HepG2 (cell line): ENCODE measurements around the gene CEP20. TPM values are rescaled to one million over a fixed set of nuclear protein-coding genes. Genes with fewer than 3 reads are reported as not detected.

Experiments
- AKNA ChIP-seq: sonication (generic); formaldehyde crosslinking; IDR thresholded peaks from 2 replicates; pipeline ENCODE4 v1.4.0; 2020; ENCODE audit warnings: missing genetic modification reagents, borderline replicate concordance
- ARHGAP35 ChIP-seq: sonication (generic); formaldehyde crosslinking; IDR thresholded peaks from 2 replicates; pipeline ENCODE4 v1.9.0; 2022; ENCODE audit warnings: mild to moderate bottlenecking, inconsistent platforms, moderate library complexity, missing genetic modification reagents, borderline replicate concordance
- ARID2 ChIP-seq: sonication (generic); formaldehyde crosslinking; IDR thresholded peaks from 2 replicates; pipeline ENCODE4 v1.8.1; 2022; ENCODE audit warnings: mild to moderate bottlenecking, missing genetic modification reagents, borderline replicate concordance
- ATM ChIP-seq: fragments of 450-650 bp; IDR thresholded peaks from 2 replicates; pipeline ENCODE4 v1.7.1; 2017; ENCODE audit warnings: mild to moderate bottlenecking, borderline replicate concordance
- ETS1 ChIP-seq: sonication (generic); formaldehyde crosslinking; IDR thresholded peaks from 2 replicates; pipeline ENCODE4 v1.4.0; 2020; ENCODE audit warnings: missing genetic modification reagents
- FIP1L1 ChIP-seq: fragments of 200-400 bp; formaldehyde crosslinking; IDR thresholded peaks from 2 replicates; pipeline ENCODE4 v1.6.1; 2018; ENCODE audit warnings: low read depth, mild to moderate bottlenecking, low read length, moderate library complexity, borderline replicate concordance; ENCODE audit not compliant: insufficient read depth
- GABPB1 ChIP-seq: IDR thresholded peaks from 2 replicates; pipeline ENCODE4 v1.6.1; 2016; ENCODE audit warnings: mild to moderate bottlenecking, missing genetic modification reagents, moderate library complexity, missing compliant biosample characterization
- HBP1 ChIP-seq: IDR thresholded peaks from 2 replicates; pipeline ENCODE4 v1.6.1; 2016; ENCODE audit warnings: low read depth, control low read depth
- HIVEP1 ChIP-seq: sonication (generic); formaldehyde crosslinking; IDR thresholded peaks from 2 replicates; pipeline ENCODE4 v1.4.0; 2020; ENCODE audit warnings: mild to moderate bottlenecking, missing genetic modification reagents
- HOXA7 ChIP-seq: sonication (generic); formaldehyde crosslinking; IDR thresholded peaks from 2 replicates; pipeline ENCODE4 v1.8.1; 2022; ENCODE audit warnings: mild to moderate bottlenecking, missing genetic modification reagents, moderate library complexity
- RELA ChIP-seq: sonication (generic); formaldehyde crosslinking; IDR thresholded peaks from 2 replicates; pipeline ENCODE4 v1.4.0; 2020; ENCODE audit warnings: missing genetic modification reagents
- SMC3 ChIP-seq: IDR thresholded peaks from 2 replicates; pipeline ENCODE4 v1.6.1; 2011; ENCODE audit warnings: low read length, improper control_type of control experiment
- SNAPC2 ChIP-seq: sonication (generic); formaldehyde crosslinking; IDR thresholded peaks from 2 replicates; pipeline ENCODE4 v1.8.1; 2022; ENCODE audit warnings: mild to moderate bottlenecking, missing genetic modification reagents
- STAG1 ChIP-seq: sonication (generic); formaldehyde crosslinking; IDR thresholded peaks from 2 replicates; pipeline ENCODE4 v1.4.0; 2020; ENCODE audit warnings: missing genetic modification reagents
- TCF7 ChIP-seq: sonication (generic); IDR thresholded peaks from 2 replicates; pipeline ENCODE4 v1.6.1; 2016; ENCODE audit warnings: antibody characterized with exemption, low read depth
- XRCC5 ChIP-seq: fragments of 200-400 bp; formaldehyde crosslinking; optimal IDR thresholded peaks from 2 replicates; pipeline ENCODE3; 2017; ENCODE audit warnings: mild to moderate bottlenecking, low read length
- ZBTB2 ChIP-seq: sonication (generic); formaldehyde crosslinking; IDR thresholded peaks from 2 replicates; pipeline ENCODE4 v1.8.0; 2022; ENCODE audit warnings: low read depth, missing genetic modification reagents
- ZBTB20 ChIP-seq: sonication (generic); formaldehyde crosslinking; IDR thresholded peaks from 2 replicates; pipeline ENCODE4 v1.8.1; 2023; ENCODE audit warnings: missing genetic modification reagents, low read depth, mild to moderate bottlenecking, borderline replicate concordance
- ZNF136 ChIP-seq: sonication (generic); formaldehyde crosslinking; IDR thresholded peaks from 2 replicates; pipeline ENCODE4 v1.8.1; 2022; ENCODE audit warnings: low read depth, mild to moderate bottlenecking, moderate library complexity, missing genetic modification reagents
- ZNF335 ChIP-seq: sonication (generic); formaldehyde crosslinking; IDR thresholded peaks from 2 replicates; pipeline ENCODE4 v1.4.0; 2020; ENCODE audit warnings: missing genetic modification reagents
- polyA plus RNA-seq, 8 experiments: library from polyadenylated mRNA; depleted of rRNA in 3 of 8; stranded (reverse) in 7 of 8; unstranded in 1 of 8; fragments of >200 nt; fragmentation: Illumina TruSeq in 4 of 8; extraction: Trizol in 4 of 8; gene quantifications; 2 replicates each; pipeline versions ENCODE4 v1.2.1 to v1.2.3, GENCODE V29; 2011 to 2016; ENCODE audit warnings: low read depth in 4 of 8, missing spikeins in 1 of 8, mixed read lengths in 1 of 8; ENCODE audit not compliant: insufficient read depth in 1 of 8
- total RNA-seq, 5 experiments: library from RNA; depleted of rRNA; stranded (reverse); fragments of >200 nt; fragmentation: Illumina TruSeq; extraction: Trizol; gene quantifications; 2 replicates each; pipeline ENCODE4 v1.2.3, GENCODE V29; 2016; ENCODE audit warnings: low read depth in 1 of 5

The CEP20 gene
- total and polyA plus RNA-seq, 2 of the 13 experiments (the other 11 are each of a cell fraction or from before 2014, with no cell fraction given): 53.0 to 54.1 TPM

GRCh38 chr16:15888072-15888976, at the start of gene CEP20 (continued):
- TF ChIP-seq AKNA (CRISPR knock-in tag) (no peak), GABPB1 (peak; percentile 97), ARHGAP35 (CRISPR knock-in tag) (no peak; the same call in 1 of the 2 replicates), TCF7 (no peak), FIP1L1 (no peak; the same call in 1 of the 2 replicates), XRCC5 (peak; percentile 88), ZNF136 (CRISPR knock-in tag) (no peak), SMC3 (no peak), STAG1 (no peak; the same call in 1 of the 2 replicates), ZNF335 (CRISPR knock-in tag) (peak; percentile 77; the same call in 1 of the 2 replicates), ZBTB20 (CRISPR knock-in tag) (no peak), RELA (CRISPR knock-in tag) (no peak), ATM (no peak), ETS1 (peak; percentile 55), ARID2 (CRISPR knock-in tag) (no peak), HIVEP1 (CRISPR knock-in tag) (no peak; the same call in none of the 2 replicates), HBP1 (CRISPR knock-in tag) (peak; percentile 66; the same call in 1 of the 2 replicates), ZBTB2 (CRISPR knock-in tag) (no peak), HOXA7 (no peak), SNAPC2 (no peak)
